SK-N-SH treated with all-trans-retinoic acid at 6 μM for 48 hours (cell line): ENCODE results near the gene SYT7.
A peak's percentile ranks its signal among the peaks of the same experiment; 100 is the strongest.

Source experiments
- ATAC-seq: fragments of 200-7000 bp; cut with Tn5 transposase; 3 replicates; pipeline ENCODE4 v1.9.1; 2020; ENCODE audit warnings: mild to moderate bottlenecking, moderate library complexity
- ARNTL ChIP-seq: fragments of 450-650 bp; formaldehyde crosslinking; IDR thresholded peaks from 2 replicates; pipeline ENCODE4 v1.5.0; 2020; ENCODE audit warnings: low read depth, mild to moderate bottlenecking, moderate library complexity, borderline replicate concordance
- BACH2 ChIP-seq: fragments of 250-450 bp; sonication (Bioruptor Pico); IDR thresholded peaks from 2 replicates; pipeline ENCODE4 v1.9.0; 2021; ENCODE audit warnings: mild to moderate bottlenecking, borderline replicate concordance
- CREB5 ChIP-seq: fragments of 250-450 bp; sonication (Bioruptor Pico); IDR thresholded peaks from 2 replicates; pipeline ENCODE4 v1.5.1; 2020; ENCODE audit warnings: low read depth, mild to moderate bottlenecking, moderate library complexity
- CSDC2 ChIP-seq: fragments of 250-450 bp; sonication (Bioruptor Pico); IDR thresholded peaks from 2 replicates; pipeline ENCODE4 v1.5.0; 2020; ENCODE audit warnings: mild to moderate bottlenecking, moderate library complexity
- CSRNP3 ChIP-seq: fragments of 250-450 bp; sonication (Bioruptor Pico); IDR thresholded peaks from 2 replicates; pipeline ENCODE4 v1.5.1; 2021; ENCODE audit warnings: mild to moderate bottlenecking, moderate library complexity
- ESRRG ChIP-seq: fragments of 250-450 bp; sonication (Bioruptor Pico); IDR thresholded peaks from 2 replicates; pipeline ENCODE4 v1.6.1; 2021; ENCODE audit warnings: mild to moderate bottlenecking
- GLIS3 ChIP-seq: fragments of 250-450 bp; sonication (Bioruptor Pico); IDR thresholded peaks from 2 replicates; pipeline ENCODE4 v1.5.0; 2020; ENCODE audit warnings: mild to moderate bottlenecking, moderate library complexity
- OSR1 ChIP-seq: fragments of 250-450 bp; sonication (Bioruptor Pico); IDR thresholded peaks from 2 replicates; pipeline ENCODE4 v1.8.0; 2022; ENCODE audit warnings: moderate library complexity, mild to moderate bottlenecking, inconsistent platforms
- PATZ1 ChIP-seq: fragments of 250-450 bp; sonication (Bioruptor Pico); IDR thresholded peaks from 2 replicates; pipeline ENCODE4 v1.8.0; 2020; ENCODE audit warnings: mild to moderate bottlenecking, moderate library complexity, borderline replicate concordance
- PPARA ChIP-seq: fragments of 250-450 bp; sonication (Bioruptor Pico); IDR thresholded peaks from 2 replicates; pipeline ENCODE4 v1.5.0; 2020; ENCODE audit warnings: mild to moderate bottlenecking, borderline replicate concordance
- RARB ChIP-seq: fragments of 250-450 bp; sonication (Bioruptor Pico); IDR thresholded peaks from 2 replicates; pipeline ENCODE4 v1.8.0; 2021; ENCODE audit warnings: mild to moderate bottlenecking, moderate library complexity
- SNAI2 ChIP-seq: fragments of 250-450 bp; sonication (Bioruptor Pico); IDR thresholded peaks from 2 replicates; pipeline ENCODE4 v1.5.0; 2020; ENCODE audit warnings: mild to moderate bottlenecking, moderate library complexity
- TCF4 ChIP-seq: fragments of 250-450 bp; sonication (Bioruptor Pico); IDR thresholded peaks from 2 replicates; pipeline ENCODE4 v1.8.0; 2021; ENCODE audit warnings: mild to moderate bottlenecking, moderate library complexity, borderline replicate concordance
- TOX ChIP-seq: fragments of 250-450 bp; sonication (Bioruptor Pico); IDR thresholded peaks from 2 replicates; pipeline ENCODE4 v1.8.0; 2021; ENCODE audit warnings: mild to moderate bottlenecking, moderate library complexity, borderline replicate concordance
- TSHZ2 ChIP-seq: fragments of 250-450 bp; sonication (Bioruptor Pico); IDR thresholded peaks from 2 replicates; pipeline ENCODE4 v1.5.0; 2020; ENCODE audit warnings: mild to moderate bottlenecking, moderate library complexity
- ZC3H10 ChIP-seq: fragments of 250-450 bp; sonication (Bioruptor Pico); IDR thresholded peaks from 2 replicates; pipeline ENCODE4 v1.5.1; 2021; ENCODE audit warnings: mild to moderate bottlenecking, moderate library complexity
- ZFP3 ChIP-seq: fragments of 250-450 bp; sonication (Bioruptor Pico); IDR thresholded peaks from 2 replicates; pipeline ENCODE4 v1.5.0; 2020; ENCODE audit warnings: mild to moderate bottlenecking, moderate library complexity
- ZFP30 ChIP-seq: fragments of 450-650 bp; formaldehyde crosslinking; IDR thresholded peaks from 2 replicates; pipeline ENCODE4 v1.5.0; 2022; ENCODE audit warnings: mild to moderate bottlenecking, moderate library complexity
- ZNF565 ChIP-seq: fragments of 450-650 bp; formaldehyde crosslinking; conservative IDR thresholded peaks from 2 replicates; pipeline ENCODE4 v1.5.0; 2020; ENCODE audit warnings: low read depth, mild to moderate bottlenecking, moderate library complexity
- ZNF70 ChIP-seq: fragments of 450-650 bp; formaldehyde crosslinking; IDR thresholded peaks from 2 replicates; pipeline ENCODE4 v1.5.0; 2020; ENCODE audit warnings: mild to moderate bottlenecking, moderate library complexity
- ZNF8 ChIP-seq: fragments of 450-650 bp; formaldehyde crosslinking; IDR thresholded peaks from 2 replicates; pipeline ENCODE4 v1.5.0; 2020; ENCODE audit warnings: mild to moderate bottlenecking, moderate library complexity

The SYT7 gene

GRCh38 chr11:61569701-61570100, 11.2 kb downstream of the SYT7 start:
- no peak for ATAC-seq
- no peak for TF ChIP-seq PATZ1 (CRISPR knock-in tag)
- TF ChIP-seq TCF4, result no peak
- no peak for TF ChIP-seq CREB5 (CRISPR knock-in tag)
- no peak for TF ChIP-seq ESRRG (CRISPR knock-in tag)
- no peak for TF ChIP-seq RARB
- TF ChIP-seq ZNF8 (CRISPR knock-in tag), result no peak
- TF ChIP-seq ZFP30 (CRISPR knock-in tag), result no peak
- TF ChIP-seq SNAI2 (CRISPR knock-in tag), result no peak
- TF ChIP-seq BACH2, result no peak
- TF ChIP-seq ARNTL (CRISPR knock-in tag), result no peak
- no peak for TF ChIP-seq OSR1
- TF ChIP-seq CSDC2 (CRISPR knock-in tag), result no peak
- TF ChIP-seq PPARA (CRISPR knock-in tag), result no peak
- TF ChIP-seq TOX, result no peak
- no peak for TF ChIP-seq CSRNP3

- TF ChIP-seq GLIS3 (no peak), RARB (no peak), CREB5 (CRISPR knock-in tag) (no peak), ZFP30 (CRISPR knock-in tag) (no peak), BACH2 (no peak), OSR1 (no peak), PATZ1 (CRISPR knock-in tag) (no peak), ZNF70 (CRISPR knock-in tag) (no peak), ZC3H10 (no peak)
- ATAC-seq, result no peak
Measured at GRCh38 chr11:61569018-61569417, 11.9 kb downstream of the SYT7 start.

- ATAC-seq, result peak; percentile 66
- TF ChIP-seq ESRRG (CRISPR knock-in tag) (no peak), CSDC2 (CRISPR knock-in tag) (peak; percentile 95), TSHZ2 (peak; percentile 49; the same call in 1 of the 2 replicates), ZNF565 (CRISPR knock-in tag) (no peak), PPARA (CRISPR knock-in tag) (no peak), ZFP30 (CRISPR knock-in tag) (peak; percentile 56; the same call in 1 of the 2 replicates), ZNF70 (CRISPR knock-in tag) (no peak), ZC3H10 (0 out of 2 replicates have a peak, but pooled peaks have one; percentile 46), ZFP3 (CRISPR knock-in tag) (peak; percentile 72; the same call in 1 of the 2 replicates), CREB5 (CRISPR knock-in tag) (no peak), ZNF8 (CRISPR knock-in tag) (no peak), GLIS3 (no peak), PATZ1 (CRISPR knock-in tag) (no peak), RARB (0 out of 2 replicates have a peak, but pooled peaks have one; percentile 37)
Measured at GRCh38 chr11:61567286-61568061, 13.4 kb downstream of the SYT7 start.
